ENCODE measurements around the gene SLC8A3. TPM values are rescaled to one million over a fixed set of nuclear protein-coding genes. Genes with fewer than 3 reads are reported as not detected.

Gene SLC8A3
- total RNA-seq, 1 donor from 2014 or later: 0.08 TPM

DNA sequence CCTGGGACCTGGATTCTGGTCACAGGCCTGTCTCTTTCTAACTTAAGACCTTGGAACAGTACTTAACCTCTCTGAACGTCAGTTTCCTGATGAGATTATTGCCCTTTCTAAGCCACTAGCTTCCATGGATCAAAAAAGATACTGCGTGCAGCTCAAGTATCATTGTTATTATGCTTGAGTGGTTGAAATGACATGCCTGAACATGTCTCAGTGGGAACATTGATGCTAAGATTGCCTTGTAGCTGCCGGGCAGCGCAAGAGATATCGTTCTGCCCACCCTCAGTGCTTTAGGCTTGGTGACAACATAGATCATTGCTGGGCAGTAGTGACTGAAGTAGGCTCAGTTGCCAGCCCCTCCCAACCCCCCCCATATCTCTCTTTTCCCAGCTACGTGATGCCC lies 177.7 kb downstream of the SLC8A3 start:
- TF ChIP-seq, protein P1, sequence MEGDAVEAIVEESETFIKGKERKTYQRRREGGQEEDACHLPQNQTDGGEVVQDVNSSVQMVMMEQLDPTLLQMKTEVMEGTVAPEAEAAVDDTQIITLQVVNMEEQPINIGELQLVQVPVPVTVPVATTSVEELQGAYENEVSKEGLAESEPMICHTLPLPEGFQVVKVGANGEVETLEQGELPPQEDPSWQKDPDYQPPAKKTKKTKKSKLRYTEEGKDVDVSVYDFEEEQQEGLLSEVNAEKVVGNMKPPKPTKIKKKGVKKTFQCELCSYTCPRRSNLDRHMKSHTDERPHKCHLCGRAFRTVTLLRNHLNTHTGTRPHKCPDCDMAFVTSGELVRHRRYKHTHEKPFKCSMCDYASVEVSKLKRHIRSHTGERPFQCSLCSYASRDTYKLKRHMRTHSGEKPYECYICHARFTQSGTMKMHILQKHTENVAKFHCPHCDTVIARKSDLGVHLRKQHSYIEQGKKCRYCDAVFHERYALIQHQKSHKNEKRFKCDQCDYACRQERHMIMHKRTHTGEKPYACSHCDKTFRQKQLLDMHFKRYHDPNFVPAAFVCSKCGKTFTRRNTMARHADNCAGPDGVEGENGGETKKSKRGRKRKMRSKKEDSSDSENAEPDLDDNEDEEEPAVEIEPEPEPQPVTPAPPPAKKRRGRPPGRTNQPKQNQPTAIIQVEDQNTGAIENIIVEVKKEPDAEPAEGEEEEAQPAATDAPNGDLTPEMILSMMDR (IDR thresholded peaks at IDR 0.05; ENCODE audit: insufficient read depth, low read length, poor library complexity, severe bottlenecking): no peak
- Histone ChIP-seq H3K4me3 (ENCODE audit: low read depth, low read length) (no peak overlapping the region), H3K36me3 (ENCODE audit: control insufficient read depth, insufficient read depth, low read length) (no peaks in the 10 kb centered on the region), H3K27me3 (ENCODE audit: control insufficient read depth, insufficient read depth, low read length) (no peaks in the 10 kb centered on the region)
- no peak for DNase-seq (ENCODE audit: low read depth)

DNA sequence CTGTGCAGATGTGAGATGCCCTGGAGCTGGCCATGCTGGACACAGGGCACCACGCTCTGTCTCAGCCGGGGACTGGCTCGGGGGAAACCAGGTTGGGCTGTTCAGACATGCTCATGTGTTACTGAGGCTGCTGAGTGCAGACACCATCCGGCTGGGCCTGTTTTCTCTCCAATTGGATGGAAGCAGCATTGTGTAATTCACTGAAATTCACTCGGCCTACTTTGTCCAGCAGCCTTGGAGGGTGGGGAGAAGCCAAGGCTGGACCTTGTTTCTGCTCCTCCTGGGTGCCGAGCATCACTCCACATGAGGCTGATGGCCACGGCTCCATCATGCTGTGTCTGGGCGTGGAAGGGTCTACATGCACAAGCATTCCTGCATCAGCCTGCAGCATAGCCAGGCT lies 178.8 kb downstream of the SLC8A3 start:
- DNase-seq (ENCODE audit: low read depth): no peak
- Histone ChIP-seq H3K27me3 (ENCODE audit: control insufficient read depth, insufficient read depth, low read length) (no peaks in the 10 kb centered on the region), H3K4me3 (ENCODE audit: low read depth, low read length) (no peak overlapping the region), H3K36me3 (ENCODE audit: control insufficient read depth, insufficient read depth, low read length) (no peaks in the 10 kb centered on the region)
- TF ChIP-seq, protein P1 (IDR thresholded peaks at IDR 0.05; ENCODE audit: insufficient read depth, low read length, poor library complexity, severe bottlenecking): no peak

DNA sequence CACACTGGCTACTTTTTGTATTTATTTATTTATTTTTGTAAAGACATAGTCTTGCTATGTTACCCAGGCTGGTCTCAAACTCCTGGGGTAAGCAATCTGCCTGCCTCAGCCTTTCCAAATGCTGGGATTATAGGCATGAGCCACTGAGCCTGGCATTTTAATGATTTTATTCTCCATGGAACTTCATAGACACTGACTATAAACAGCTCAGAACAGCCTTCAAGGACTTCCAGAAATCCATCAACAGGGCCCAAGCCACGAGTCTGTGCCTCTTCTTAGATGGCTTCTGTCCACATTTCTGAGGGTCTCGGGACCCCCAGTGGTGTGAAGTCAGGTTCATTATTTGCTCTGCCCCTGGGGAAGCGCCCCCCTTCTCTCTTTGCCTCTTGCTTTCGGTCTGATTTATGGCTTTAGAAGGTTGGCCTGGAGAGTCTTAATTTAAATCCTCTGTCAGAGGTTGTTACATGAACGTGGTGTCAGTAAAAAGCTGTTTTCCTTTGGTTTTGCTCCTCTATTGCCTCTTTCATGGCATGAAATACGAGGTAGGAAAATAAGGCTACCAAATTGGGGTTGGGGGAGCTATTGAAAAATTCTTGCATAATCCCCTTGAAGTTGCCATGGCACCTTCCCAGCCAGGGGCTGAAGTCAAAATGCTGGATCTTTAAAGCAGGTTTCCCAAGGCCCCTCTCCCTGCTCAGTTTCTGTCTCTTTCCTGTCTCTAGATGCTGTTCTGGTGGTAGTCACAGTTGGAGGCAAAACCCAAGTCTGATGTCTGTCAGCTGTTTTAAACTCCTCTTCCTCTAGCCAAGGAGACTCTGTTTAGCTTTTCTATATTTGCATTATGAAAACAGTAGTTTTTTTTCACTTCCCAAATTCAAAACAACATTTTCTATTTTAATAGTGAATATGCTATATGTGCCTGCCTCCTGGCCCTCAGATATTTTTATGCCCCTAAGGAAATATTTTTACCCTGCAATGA lies 180.2 kb downstream of the SLC8A3 start:
- Histone ChIP-seq H3K36me3 (ENCODE audit: control insufficient read depth, insufficient read depth, low read length) (no peaks in the 10 kb centered on the region), H3K4me3 (ENCODE audit: low read depth, low read length) (no peak overlapping the region), H3K27me3 (ENCODE audit: control insufficient read depth, insufficient read depth, low read length) (no peaks in the 10 kb centered on the region)
- TF ChIP-seq, protein P1 (IDR thresholded peaks at IDR 0.05; ENCODE audit: insufficient read depth, low read length, poor library complexity, severe bottlenecking): no peak
- DNase-seq (ENCODE audit: low read depth): no peak

DNA sequence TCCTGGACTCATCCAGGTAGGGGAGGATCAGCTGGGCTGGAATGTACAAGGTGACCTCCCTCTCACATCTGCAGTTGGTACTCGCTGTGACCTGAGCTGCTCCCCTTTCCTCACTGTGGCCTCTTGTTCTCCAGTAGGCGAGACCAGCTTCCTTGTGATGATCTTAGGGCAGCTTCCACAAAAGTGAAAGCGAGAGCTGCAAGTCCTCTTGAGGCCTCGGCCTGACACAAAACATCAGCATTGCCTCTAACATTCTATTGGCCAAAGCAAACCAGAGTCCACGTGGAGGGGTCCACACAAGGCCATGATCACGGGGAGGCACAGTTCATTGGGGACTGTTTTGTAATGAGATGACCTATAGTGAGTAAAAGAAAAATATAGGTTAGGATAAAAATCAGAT lies 182.1 kb downstream of the SLC8A3 start:
- H3K27me3 ChIP-seq (ENCODE audit: control insufficient read depth, insufficient read depth, low read length): no peaks in the 10 kb centered on the region
- TF ChIP-seq, protein P1 (IDR thresholded peaks at IDR 0.05; ENCODE audit: insufficient read depth, low read length, poor library complexity, severe bottlenecking): no peak
- no peaks in the 10 kb centered on the region for H3K36me3 ChIP-seq (ENCODE audit: control insufficient read depth, insufficient read depth, low read length)
- no peak for DNase-seq (ENCODE audit: low read depth)
- H3K4me3 ChIP-seq (ENCODE audit: low read depth, low read length): no peak overlapping the region

DNA sequence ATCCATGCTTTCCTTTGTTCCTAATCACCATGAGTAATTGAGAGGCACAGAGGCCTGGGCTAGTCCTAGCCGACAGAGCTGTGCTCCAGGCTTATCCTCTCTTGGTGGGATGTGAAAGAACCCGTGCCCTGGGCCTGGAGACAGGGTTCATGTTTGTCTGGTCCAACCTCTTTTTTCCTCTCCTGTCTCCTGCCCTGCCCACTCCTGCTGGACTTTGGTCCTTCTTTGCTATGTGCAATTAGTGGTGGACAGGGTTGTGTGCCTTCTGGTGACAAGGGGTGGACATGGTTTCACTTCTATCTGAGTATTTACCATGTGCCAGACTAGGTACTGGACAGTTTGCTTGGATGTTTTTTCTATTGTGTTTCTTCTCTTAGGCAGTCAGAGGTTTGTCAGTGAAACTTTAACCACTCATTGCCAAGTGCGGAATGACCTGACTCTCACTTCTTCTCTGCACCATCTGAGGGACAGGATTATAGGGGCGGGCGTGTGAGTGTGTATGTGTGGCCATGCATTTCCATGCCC lies 183.4 kb downstream of the SLC8A3 start:
- no peak for DNase-seq (ENCODE audit: low read depth)
- no peaks in the 10 kb centered on the region for H3K27me3 ChIP-seq (ENCODE audit: control insufficient read depth, insufficient read depth, low read length)

More for the DNA sequence above, 183.4 kb downstream of the SLC8A3 start:
- TF ChIP-seq, protein P1 (IDR thresholded peaks at IDR 0.05; ENCODE audit: insufficient read depth, low read length, poor library complexity, severe bottlenecking): no peak
- H3K4me3 ChIP-seq (ENCODE audit: low read depth, low read length): no peak overlapping the region
- H3K36me3 ChIP-seq (ENCODE audit: control insufficient read depth, insufficient read depth, low read length): no peaks in the 10 kb centered on the region
